ENCODE results near the gene MLH1. TPM values are rescaled to one million over a fixed set of nuclear protein-coding genes. Genes with fewer than 3 reads are reported as not detected.
A peak's percentile ranks its signal among the peaks of the same experiment; 100 is the strongest.

MLH1 gene
- total RNA-seq, 2 experiments from 2014 or later, result 18.9 to 23.8 TPM

GRCh38 chr3:36954452-36955134 lies 38.7 kb upstream of the MLH1 start:
- Histone ChIP-seq H3K27me3 (ENCODE audit: control insufficient read depth in 1 of 2, insufficient read depth in 2 of 2, low read length in 2 of 2) (no peaks in the 10 kb centered on the region), H3K9me3 (ENCODE audit: control insufficient read depth in 1 of 2, insufficient read depth in 1 of 2, low read length in 2 of 2) (no peaks in the 10 kb centered on the region), H3K4me3 (ENCODE audit: low read length) (no peak overlapping the region), H3K27ac (ENCODE audit: low read depth in 1 of 2, low read length in 2 of 2) (no peak overlapping the region), H3K4me1 (ENCODE audit: insufficient read depth, low read length) (peaks cover 5% of the 10 kb centered on the region), H3K36me3 (ENCODE audit: insufficient read depth, low read length) (no peaks in the 10 kb centered on the region)
- no peak for TF ChIP-seq CTCF (IDR thresholded peaks at IDR 0.05)
- Mint-ChIP-seq H3K27ac (no peak overlapping the region), H3K36me3 (ENCODE audit: low read depth) (no peaks in the 10 kb centered on the region), H3K4me1 (ENCODE audit: low read depth) (peaks cover 5% of the 10 kb centered on the region), H3K9me3 (no peaks in the 10 kb centered on the region), H3K4me3 (no peak overlapping the region), H3K27me3 (no peaks in the 10 kb centered on the region)
- DNase-seq (peak in 1 of 14 experiments; percentile 23), ATAC-seq (ENCODE audit: poor library complexity) (no peak)
- intact Hi-C loops (cut with DNase I, micrococcal nuclease), result loop anchor here (5.0 kb wide), 2 partner anchors 52 to 62 kb away; no protein-coding TSS in a partner anchor
- POLR2A ChIA-PET, result no interaction called here
- CTCF ChIA-PET, result interaction anchor here (3.6 kb wide), 1 partner anchor 86 kb away, joined by 10 read pairs; no protein-coding TSS in a partner anchor

- H3K4me3 Mint-ChIP-seq, result no peak overlapping the region
- no peaks in the 10 kb centered on the region for H3K27me3 Mint-ChIP-seq
- no peak overlapping the region for H3K4me3 ChIP-seq (ENCODE audit: low read length)
- no peak overlapping the region for H3K27ac Mint-ChIP-seq
- intact Hi-C loops (cut with DNase I, micrococcal nuclease), result loop anchor here (5.0 kb wide), 2 partner anchors 54 to 64 kb away; no protein-coding TSS in a partner anchor
- DNase-seq (no peak), ATAC-seq (ENCODE audit: poor library complexity) (no peak)
- peaks cover 5% of the 10 kb centered on the region for H3K4me1 ChIP-seq (ENCODE audit: insufficient read depth, low read length)
- H3K4me1 Mint-ChIP-seq (ENCODE audit: low read depth), result peaks cover 5% of the 10 kb centered on the region
- no peaks in the 10 kb centered on the region for H3K36me3 Mint-ChIP-seq (ENCODE audit: low read depth)
- H3K27me3 ChIP-seq (ENCODE audit: control insufficient read depth in 1 of 2, insufficient read depth in 2 of 2, low read length in 2 of 2), result no peaks in the 10 kb centered on the region
- ChIA-PET CTCF (interaction anchor here (1.8 to 3.6 kb wide), 2 partner anchors 38 to 88 kb away, joined by 5 to 10 read pairs; partner anchors contain the start of gene MLH1), POLR2A (interaction anchor here (4.0 kb wide), 1 partner anchor 11 kb away, joined by 24 read pairs; the partner anchor contains the start of gene TRANK1)
- no peaks in the 10 kb centered on the region for H3K36me3 ChIP-seq (ENCODE audit: insufficient read depth, low read length)
- no peaks in the 10 kb centered on the region for H3K9me3 Mint-ChIP-seq
- H3K27ac ChIP-seq (ENCODE audit: low read depth in 1 of 2, low read length in 2 of 2), result no peak overlapping the region
- TF ChIP-seq CTCF (IDR thresholded peaks at IDR 0.05), result no peak
- no peaks in the 10 kb centered on the region for H3K9me3 ChIP-seq (ENCODE audit: control insufficient read depth in 1 of 2, insufficient read depth in 1 of 2, low read length in 2 of 2)
These were observed 37.2 kb upstream of the MLH1 start for GRCh38 chr3:36956155-36956554.

GRCh38 chr3:36957063-36957462 lies 36.3 kb upstream of the MLH1 start:
- POLR2A ChIA-PET, result interaction anchor here (2.2 to 4.0 kb wide), 2 partner anchors 12 to 49 kb away, joined by 16 to 24 read pairs; partner anchors contain the start of gene TRANK1
- Histone ChIP-seq H3K4me1 (ENCODE audit: insufficient read depth, low read length) (peaks cover 5% of the 10 kb centered on the region), H3K4me3 (ENCODE audit: low read length) (no peak overlapping the region), H3K27me3 (ENCODE audit: control insufficient read depth in 1 of 2, insufficient read depth in 2 of 2, low read length in 2 of 2) (no peaks in the 10 kb centered on the region), H3K36me3 (ENCODE audit: insufficient read depth, low read length) (no peaks in the 10 kb centered on the region), H3K27ac (ENCODE audit: low read depth in 1 of 2, low read length in 2 of 2) (no peak overlapping the region), H3K9me3 (ENCODE audit: control insufficient read depth in 1 of 2, insufficient read depth in 1 of 2, low read length in 2 of 2) (no peaks in the 10 kb centered on the region)
- no peak for TF ChIP-seq CTCF (IDR thresholded peaks at IDR 0.05)
- Mint-ChIP-seq H3K36me3 (ENCODE audit: low read depth) (no peaks in the 10 kb centered on the region), H3K9me3 (no peaks in the 10 kb centered on the region), H3K4me3 (no peak overlapping the region), H3K27me3 (no peaks in the 10 kb centered on the region), H3K27ac (no peak overlapping the region), H3K4me1 (ENCODE audit: low read depth) (peaks cover 5% of the 10 kb centered on the region)
- DNase-seq (peak in 1 of 14 experiments; percentile 26), ATAC-seq (ENCODE audit: poor library complexity) (no peak)
- CTCF ChIA-PET, result interaction anchor here (1.8 to 3.6 kb wide), 5 partner anchors 12 to 89 kb away, joined by 5 to 19 read pairs (median 16); partner anchors contain the start of genes MLH1 and TRANK1
- intact Hi-C loops (cut with DNase I, micrococcal nuclease), result loop anchor here (5.0 kb wide), 2 partner anchors 55 to 65 kb away; no protein-coding TSS in a partner anchor

All from CD4-positive, alpha-beta T cell (primary cell).